ENCODE data around the gene PADI3.

DNA sequence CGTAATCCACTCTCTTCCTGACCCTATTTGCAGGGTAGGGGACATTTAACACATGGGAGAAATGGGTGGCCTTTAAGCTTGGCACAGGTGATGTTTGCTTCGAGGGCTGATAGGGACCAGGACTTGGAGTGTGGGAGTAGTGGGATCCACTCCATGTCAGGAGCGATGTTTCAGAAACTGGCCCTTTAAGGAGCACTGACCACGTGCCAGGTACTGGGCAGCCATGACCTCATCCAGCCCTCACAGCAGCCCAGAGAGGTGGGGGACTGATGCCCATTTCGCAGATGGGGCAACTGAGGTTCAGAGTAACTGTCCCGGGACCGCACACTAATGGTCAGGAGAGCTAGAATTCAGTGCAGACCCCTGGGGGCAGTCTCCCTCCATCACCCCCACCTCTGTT, 11.4 kb downstream of the PADI3 start:
- TF ChIP-seq, protein P1, sequence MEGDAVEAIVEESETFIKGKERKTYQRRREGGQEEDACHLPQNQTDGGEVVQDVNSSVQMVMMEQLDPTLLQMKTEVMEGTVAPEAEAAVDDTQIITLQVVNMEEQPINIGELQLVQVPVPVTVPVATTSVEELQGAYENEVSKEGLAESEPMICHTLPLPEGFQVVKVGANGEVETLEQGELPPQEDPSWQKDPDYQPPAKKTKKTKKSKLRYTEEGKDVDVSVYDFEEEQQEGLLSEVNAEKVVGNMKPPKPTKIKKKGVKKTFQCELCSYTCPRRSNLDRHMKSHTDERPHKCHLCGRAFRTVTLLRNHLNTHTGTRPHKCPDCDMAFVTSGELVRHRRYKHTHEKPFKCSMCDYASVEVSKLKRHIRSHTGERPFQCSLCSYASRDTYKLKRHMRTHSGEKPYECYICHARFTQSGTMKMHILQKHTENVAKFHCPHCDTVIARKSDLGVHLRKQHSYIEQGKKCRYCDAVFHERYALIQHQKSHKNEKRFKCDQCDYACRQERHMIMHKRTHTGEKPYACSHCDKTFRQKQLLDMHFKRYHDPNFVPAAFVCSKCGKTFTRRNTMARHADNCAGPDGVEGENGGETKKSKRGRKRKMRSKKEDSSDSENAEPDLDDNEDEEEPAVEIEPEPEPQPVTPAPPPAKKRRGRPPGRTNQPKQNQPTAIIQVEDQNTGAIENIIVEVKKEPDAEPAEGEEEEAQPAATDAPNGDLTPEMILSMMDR (conservative IDR thresholded peaks at IDR 0.05 in 1 of 2, IDR thresholded peaks at IDR 0.05 in 1 of 2; ENCODE audit: low read depth in 1 of 2, low read length in 2 of 2): no peak
- no peak for TF ChIP-seq EZH2 (IDR thresholded peaks at IDR 0.05; ENCODE audit: low read length, missing control alignments)
